ENCODE measurements around the gene WDR76.

DNA sequence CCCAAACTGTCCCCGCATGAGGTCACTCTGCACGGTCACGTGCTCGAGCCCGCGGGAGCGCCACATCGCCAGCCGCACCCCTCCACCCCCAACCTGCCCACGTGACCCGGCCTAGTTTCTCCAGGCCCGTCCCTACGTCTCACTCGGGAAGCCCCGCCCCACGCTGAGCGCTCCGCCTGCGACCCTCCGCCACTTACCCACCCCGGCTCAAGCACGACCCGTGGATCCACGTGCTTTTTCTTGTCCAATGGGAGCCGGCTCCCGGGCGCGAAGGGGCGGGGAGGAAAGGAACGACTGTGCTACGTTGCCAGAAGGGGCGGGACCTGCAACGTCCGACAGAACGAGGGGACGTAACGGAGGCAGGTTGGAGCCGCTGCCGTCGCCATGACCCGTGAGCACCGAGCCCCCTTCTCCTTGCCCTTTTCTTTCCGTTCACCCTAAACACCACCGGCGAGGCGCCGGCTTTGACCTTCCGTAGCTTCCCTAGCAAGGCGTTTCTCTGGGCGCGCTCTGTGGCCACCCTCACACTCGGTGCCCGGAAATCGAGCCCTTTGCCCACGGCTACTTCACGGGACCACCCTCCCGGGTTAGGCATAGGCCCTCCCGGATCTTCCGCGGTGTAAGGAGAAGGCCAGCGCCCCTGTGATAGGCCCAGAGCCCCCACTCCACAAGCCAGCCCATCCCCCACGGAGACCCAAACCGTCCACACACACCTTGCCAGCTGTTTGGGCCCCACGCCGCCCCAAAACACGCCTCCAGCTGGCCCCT lies 34.6 kb upstream of the WDR76 start, which contains the start of gene SERF2:
- TF ChIP-seq CTCF (conservative IDR thresholded peaks at IDR 0.05; ENCODE audit: low read length) (no peak), EZH2phosphoT487 (IDR thresholded peaks at IDR 0.05; ENCODE audit: borderline replicate concordance, low read depth, low read length) (no peak)

All from OCI-LY7 (cell line).